Vein endothelial cell (primary cell): Measurements from ENCODE around the gene CALR3. TPM values are rescaled to one million over a fixed set of nuclear protein-coding genes. Genes with fewer than 3 reads are reported as not detected.

Experiments
- small RNA-seq: library from RNA; depleted of rRNA; stranded (forward); fragments of <200 nt; gene quantifications from one replicate; pipeline ENCODE3, GENCODE V24; 2012
- total RNA-seq: library from RNA; depleted of rRNA; stranded (reverse); fragments of >200 nt; gene quantifications from 2 replicates; pipeline ENCODE4 v1.2.3, GENCODE V29; 2012

Gene CALR3, protein sequence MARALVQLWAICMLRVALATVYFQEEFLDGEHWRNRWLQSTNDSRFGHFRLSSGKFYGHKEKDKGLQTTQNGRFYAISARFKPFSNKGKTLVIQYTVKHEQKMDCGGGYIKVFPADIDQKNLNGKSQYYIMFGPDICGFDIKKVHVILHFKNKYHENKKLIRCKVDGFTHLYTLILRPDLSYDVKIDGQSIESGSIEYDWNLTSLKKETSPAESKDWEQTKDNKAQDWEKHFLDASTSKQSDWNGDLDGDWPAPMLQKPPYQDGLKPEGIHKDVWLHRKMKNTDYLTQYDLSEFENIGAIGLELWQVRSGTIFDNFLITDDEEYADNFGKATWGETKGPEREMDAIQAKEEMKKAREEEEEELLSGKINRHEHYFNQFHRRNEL
- total RNA-seq: not detected in 2 replicates

DNA sequence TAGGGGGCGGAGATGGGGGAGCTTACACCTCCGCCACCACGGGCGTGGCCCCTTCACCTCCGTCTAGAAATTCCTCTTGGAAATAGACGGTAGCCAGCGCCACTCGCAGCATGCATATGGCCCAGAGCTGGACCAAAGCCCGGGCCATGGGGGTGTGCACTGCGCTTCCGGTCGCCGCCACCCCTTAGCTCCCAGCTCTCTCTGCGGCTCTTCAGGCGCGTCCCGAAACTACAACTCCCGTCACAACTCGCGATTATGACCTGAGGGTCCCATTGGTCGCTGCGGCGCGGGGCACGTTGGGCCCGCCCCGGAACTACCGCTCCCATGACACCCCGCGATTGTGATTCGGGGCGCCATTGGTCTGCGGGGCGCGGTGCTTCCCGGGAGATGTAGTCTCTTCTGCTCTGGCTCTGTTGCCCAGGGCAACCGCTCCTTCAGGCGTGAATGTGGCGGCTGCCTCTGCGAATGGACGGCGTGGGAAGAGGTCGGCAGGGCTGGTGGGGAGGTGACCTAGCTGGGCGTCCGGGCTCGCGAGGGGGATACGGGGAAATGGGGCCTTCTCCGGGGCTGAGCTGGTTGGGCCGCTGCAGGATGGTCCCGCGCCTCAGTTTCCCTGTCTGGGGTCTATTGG lies at the start of gene CALR3, which contains the start of gene C19orf44:
TSS of gene CALR3 (minus strand) at position 186 of the 631 bp plus-strand sequence. CDS start at position 148, 38 bp downstream.
TSS of gene C19orf44 (plus strand) at position 413 of the 631 bp plus-strand sequence. CDS start 4,399 bp downstream, outside the sequence.

DNA sequence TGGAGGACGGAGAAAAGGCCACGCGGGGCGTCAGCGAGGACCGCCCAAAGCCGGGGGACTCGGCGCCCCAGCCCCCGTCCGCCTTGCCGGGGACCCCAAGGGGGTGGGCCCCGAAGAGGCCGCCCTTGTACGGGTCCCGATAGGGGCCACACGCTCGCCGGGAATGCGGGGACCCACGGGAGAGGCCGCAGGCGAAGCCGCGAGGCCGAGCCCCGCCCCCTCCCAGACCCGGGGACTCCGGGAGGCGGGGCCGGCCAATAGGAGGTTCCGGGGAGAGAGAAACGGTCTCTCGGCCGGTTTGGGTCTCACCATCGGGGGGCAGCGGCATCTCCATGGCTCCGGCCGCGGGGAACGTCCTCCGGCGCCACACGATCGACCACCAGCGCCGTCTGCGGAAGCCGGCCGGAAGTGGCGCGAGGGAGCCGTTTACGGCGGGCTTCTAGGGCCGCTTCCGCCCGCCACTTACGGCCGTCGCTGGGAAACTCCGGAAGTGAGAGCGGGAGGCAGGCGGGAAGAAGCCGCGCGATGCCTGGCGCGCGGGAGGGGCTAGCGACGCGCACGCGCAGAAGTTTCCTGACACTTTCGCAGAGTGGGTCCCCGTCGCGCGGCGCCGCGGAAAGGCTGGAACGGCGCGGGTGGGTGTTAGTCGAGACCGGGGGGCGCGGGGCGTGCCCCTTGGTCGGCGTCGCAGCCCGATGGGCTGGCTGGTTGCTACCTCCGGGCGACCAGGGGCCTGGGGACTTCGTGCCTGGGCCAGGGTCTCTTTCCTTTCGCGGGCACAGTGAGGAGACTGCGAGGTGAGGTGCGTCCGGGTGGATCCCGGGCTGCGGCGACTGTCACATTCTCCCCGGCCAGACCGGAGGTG lies 46.3 kb upstream of the CALR3 start, which contains the start of gene CHERP:
TSS of gene CHERP (minus strand) at position 393 of the 865 bp plus-strand sequence. CDS start at position 334, 59 bp downstream.

Small RNA genes lying within 50 kb of the gene (small RNA-seq; reads per million reads assigned to genes)
- gene RN7SL146P: not detected

Other genes starting within 250 kb of the CALR3 start
- 4.2 and 9.5 TPM in 2 replicates for gene KLF2, start 171.3 kb downstream of the CALR3 start, total RNA-seq
- 15.0 and 16.5 TPM in 2 replicates for gene EPS15L1, start 24.2 kb downstream of the CALR3 start, total RNA-seq
- gene C19orf44, start 227 bp upstream of the CALR3 start, total RNA-seq: 3.8 and 4.9 TPM in 2 replicates
- gene CHERP, start 46.3 kb upstream of the CALR3 start, total RNA-seq: 9.5 and 12.4 TPM in 2 replicates
- 32.3 and 41.2 TPM in 2 replicates for gene SLC35E1, start 76.2 kb upstream of the CALR3 start, total RNA-seq
- 9.1 and 12.4 TPM in 2 replicates for gene MED26, start 132.0 kb upstream of the CALR3 start, total RNA-seq
- gene SMIM7, start 164.0 kb upstream of the CALR3 start, total RNA-seq: 54.3 and 55.5 TPM in 2 replicates
- 1.7 and 3.6 TPM in 2 replicates for gene TMEM38A, start 165.0 kb upstream of the CALR3 start, total RNA-seq
- not detected in 2 replicates for gene NWD1, start 223.7 kb upstream of the CALR3 start, total RNA-seq